ENCODE data around the gene DGKH. TPM values are rescaled to one million over a fixed set of nuclear protein-coding genes. Genes with fewer than 3 reads are reported as not detected.

DGKH gene
- total RNA-seq, 2 donors from 2014 or later = 7.4 to 21.1 TPM

DNA sequence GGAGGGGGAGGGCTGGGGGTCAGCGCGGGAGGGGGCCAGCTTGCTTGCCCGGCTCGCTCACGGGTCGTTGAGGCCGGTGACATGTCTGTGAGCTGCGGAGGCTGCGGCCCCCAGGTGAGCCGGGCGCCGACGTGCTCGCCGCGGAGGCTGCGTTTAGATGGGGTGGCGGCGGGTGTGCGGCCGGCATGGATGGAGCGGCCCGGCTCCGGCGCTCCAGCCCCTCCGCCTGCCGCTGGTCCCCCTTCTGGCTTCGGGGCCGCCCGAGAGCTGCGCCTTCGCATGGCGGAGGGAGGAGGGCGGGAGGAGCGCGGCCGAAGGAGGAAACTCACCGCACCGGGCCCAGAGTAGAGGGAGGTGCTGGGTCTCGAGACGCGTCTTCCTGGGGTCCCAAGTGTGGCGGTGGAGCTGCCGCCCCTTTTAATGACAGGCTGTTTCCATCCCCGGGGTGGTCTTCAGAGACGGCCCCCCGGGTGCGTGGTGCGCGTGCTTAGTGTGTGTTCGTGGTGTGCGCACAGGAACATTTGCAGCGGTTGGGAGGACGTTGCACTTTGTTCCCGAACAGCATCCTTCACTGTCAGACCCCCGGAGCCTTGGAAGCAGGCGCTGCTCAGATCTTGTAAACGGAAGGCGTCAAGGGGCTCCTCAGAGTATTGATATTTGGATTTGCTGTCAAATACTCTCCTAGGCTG, 223.8 kb downstream of the DGKH start, which contains the start of gene AKAP11:
AKAP11 (plus strand) TSS at position 38 of the 689 bp plus-strand sequence. CDS start 14,197 bp downstream, outside the sequence.
- H3K4me1 Mint-ChIP-seq (ENCODE audit: low read depth in 2 of 2) = peaks cover 34 to 37% of the 10 kb centered on the region in 2 donors
- peaks cover 0 to 5% of the 10 kb centered on the region in 2 donors for H3K27me3 Mint-ChIP-seq
- peak within 1 kb of the TSS; percentile 81 to 96 for H3K27ac Mint-ChIP-seq
- peak within 1 kb of the TSS; percentile 97 for H3K4me3 Mint-ChIP-seq
- DNase-seq (ENCODE audit: low spot score) (no peak), ATAC-seq (peak; percentile 64)
- peaks cover 5% of the 10 kb centered on the region for H3K9me3 Mint-ChIP-seq
- no peaks in the 10 kb centered on the region for H3K36me3 Mint-ChIP-seq

- Mint-ChIP-seq H3K36me3 (no peaks in the 10 kb centered on the region), H3K4me3 (peak overlapping the region; percentile 97), H3K27me3 (no peaks in the 10 kb centered on the region), H3K4me1 (ENCODE audit: low read depth in 2 of 2) (peaks cover 34 to 40% of the 10 kb centered on the region in 2 donors), H3K27ac (peak overlapping the region; percentile 81 to 96), H3K9me3 (peaks cover 5% of the 10 kb centered on the region)
- ATAC-seq (no peak), DNase-seq (ENCODE audit: low spot score) (no peak)
Observed at GRCh38 chr13:42272804-42273175, 224.3 kb downstream of the DGKH start.

DNA sequence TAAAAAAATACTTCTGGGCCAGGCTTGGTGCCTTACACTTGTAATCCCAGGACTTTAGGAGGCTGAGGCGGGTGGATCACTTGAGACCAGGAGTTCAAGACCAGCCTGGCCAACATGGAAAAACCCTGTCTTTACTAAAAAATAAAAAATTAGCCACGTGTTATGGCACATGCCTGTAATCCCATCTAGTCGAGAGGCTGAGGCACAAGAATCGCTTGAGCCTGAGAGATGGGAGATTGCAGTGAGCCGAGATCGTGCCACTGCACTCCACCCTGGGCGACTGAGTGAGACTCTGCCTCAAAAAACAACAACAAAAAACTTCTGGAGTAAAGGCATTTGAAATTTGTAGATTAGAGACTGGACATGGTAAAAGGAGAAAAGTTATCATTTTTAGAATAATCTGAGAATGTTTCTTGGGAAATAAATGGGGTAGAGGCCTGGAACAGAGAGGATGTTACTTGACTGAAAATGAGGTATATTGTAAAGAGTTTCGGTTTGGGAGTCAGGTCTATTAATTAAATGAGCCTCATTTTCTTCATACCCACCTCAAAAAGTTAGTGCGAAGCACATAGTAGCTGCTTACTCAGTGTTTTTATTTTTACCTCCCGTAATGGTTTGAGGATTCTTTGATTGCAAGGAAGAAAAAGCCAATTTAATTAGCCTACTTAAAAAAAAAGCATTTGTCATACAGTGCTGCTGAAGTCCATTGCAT, 226.1 kb downstream of the DGKH start:
- Mint-ChIP-seq H3K27me3 (no peaks in the 10 kb centered on the region), H3K4me3 (no peak overlapping the region), H3K36me3 (no peaks in the 10 kb centered on the region), H3K9me3 (peaks cover 5% of the 10 kb centered on the region), H3K4me1 (ENCODE audit: low read depth in 2 of 2) (peaks cover 34 to 42% of the 10 kb centered on the region in 2 donors), H3K27ac (peak overlapping the region in 1 of 2 donors; percentile 42)
- DNase-seq (ENCODE audit: low spot score) (no peak), ATAC-seq (no peak)

GRCh38 chr13:42275098-42275471, 226.6 kb downstream of the DGKH start:
- H3K27me3 Mint-ChIP-seq = no peaks in the 10 kb centered on the region
- H3K27ac Mint-ChIP-seq = no peak overlapping the region
- H3K4me1 Mint-ChIP-seq (ENCODE audit: low read depth in 2 of 2) = peaks cover 34 to 42% of the 10 kb centered on the region in 2 donors
- H3K36me3 Mint-ChIP-seq = no peaks in the 10 kb centered on the region
- DNase-seq (ENCODE audit: low spot score) (no peak), ATAC-seq (no peak)
- H3K9me3 Mint-ChIP-seq = peaks cover 5% of the 10 kb centered on the region
- no peak overlapping the region for H3K4me3 Mint-ChIP-seq

GRCh38 chr13:42275506-42275905, 227.1 kb downstream of the DGKH start:
- DNase-seq (ENCODE audit: low spot score) (no peak), ATAC-seq (no peak)
- H3K4me1 Mint-ChIP-seq (ENCODE audit: low read depth in 2 of 2) = peaks cover 31 to 38% of the 10 kb centered on the region in 2 donors
- H3K36me3 Mint-ChIP-seq = no peaks in the 10 kb centered on the region
- H3K27me3 Mint-ChIP-seq = no peaks in the 10 kb centered on the region
- H3K9me3 Mint-ChIP-seq = peaks cover under 1% of the 10 kb centered on the region
- no peak overlapping the region for H3K4me3 Mint-ChIP-seq
- no peak overlapping the region for H3K27ac Mint-ChIP-seq

- no peak for DNase-seq (ENCODE audit: low spot score)
- Mint-ChIP-seq H3K4me3 (no peak overlapping the region), H3K36me3 (no peaks in the 10 kb centered on the region), H3K4me1 (ENCODE audit: low read depth in 2 of 2) (peaks cover 20 to 28% of the 10 kb centered on the region in 2 donors), H3K27ac (no peak overlapping the region), H3K9me3 (no peaks in the 10 kb centered on the region), H3K27me3 (no peaks in the 10 kb centered on the region)
- no peak for ATAC-seq
Observed at GRCh38 chr13:42276683-42277082, 228.2 kb downstream of the DGKH start.

DNA sequence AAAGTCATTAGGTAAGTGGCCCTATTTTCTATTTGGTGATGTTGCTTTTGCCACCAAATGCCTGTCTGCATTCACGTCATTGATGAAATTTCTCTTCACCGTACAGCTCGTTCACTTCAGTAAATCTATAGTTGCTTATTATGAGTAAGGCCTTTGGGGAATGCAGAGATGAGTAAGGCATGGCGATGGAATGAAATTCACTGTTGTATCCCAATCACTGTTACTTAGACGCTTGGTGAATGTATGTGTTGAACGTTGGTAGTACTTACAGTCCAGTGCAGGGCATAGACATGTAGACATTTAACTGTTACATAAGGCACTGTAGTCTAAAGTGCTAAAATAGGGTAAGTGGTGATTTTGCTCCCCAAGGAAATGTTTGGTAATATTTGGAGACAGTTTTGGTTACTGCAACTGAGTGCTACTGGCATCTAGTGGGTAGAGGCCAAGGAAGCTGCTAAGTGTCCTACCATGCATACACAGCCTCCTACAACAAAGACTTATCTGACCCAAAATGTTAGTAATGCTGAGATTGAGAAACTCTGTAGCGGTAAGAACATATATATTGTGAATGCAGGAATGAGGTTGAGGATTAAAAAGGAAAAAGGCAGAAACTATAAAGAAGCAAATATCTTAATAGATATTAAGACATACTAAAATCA, 229.3 kb downstream of the DGKH start:
- no peaks in the 10 kb centered on the region for H3K27me3 Mint-ChIP-seq
- peaks cover 21 to 26% of the 10 kb centered on the region in 2 donors for H3K4me1 Mint-ChIP-seq (ENCODE audit: low read depth in 2 of 2)
- H3K27ac Mint-ChIP-seq = no peak overlapping the region
- ATAC-seq = no peak
- H3K36me3 Mint-ChIP-seq = no peaks in the 10 kb centered on the region
- H3K4me3 Mint-ChIP-seq = no peak overlapping the region
- H3K9me3 Mint-ChIP-seq = no peaks in the 10 kb centered on the region
- DNase-seq (ENCODE audit: low spot score) = no peak

GRCh38 chr13:42279080-42279479, 230.6 kb downstream of the DGKH start:
- H3K27ac Mint-ChIP-seq = no peak overlapping the region
- H3K9me3 Mint-ChIP-seq = no peaks in the 10 kb centered on the region
- no peak overlapping the region for H3K4me3 Mint-ChIP-seq
- H3K4me1 Mint-ChIP-seq (ENCODE audit: low read depth in 2 of 2) = peaks cover 14 to 17% of the 10 kb centered on the region in 2 donors
- DNase-seq (ENCODE audit: low spot score) = no peak
- ATAC-seq = no peak
- H3K36me3 Mint-ChIP-seq = no peaks in the 10 kb centered on the region
- no peaks in the 10 kb centered on the region for H3K27me3 Mint-ChIP-seq

- Mint-ChIP-seq H3K27me3 (no peaks in the 10 kb centered on the region), H3K9me3 (no peaks in the 10 kb centered on the region), H3K27ac (no peak overlapping the region), H3K36me3 (no peaks in the 10 kb centered on the region), H3K4me1 (ENCODE audit: low read depth in 2 of 2) (peaks cover 12 to 19% of the 10 kb centered on the region in 2 donors), H3K4me3 (no peak overlapping the region)
- ATAC-seq = no peak
- DNase-seq (ENCODE audit: low spot score) = no peak
Observed at GRCh38 chr13:42279986-42280385, 231.5 kb downstream of the DGKH start.

GRCh38 chr13:42280537-42280936, 232.1 kb downstream of the DGKH start:
- no peaks in the 10 kb centered on the region for H3K9me3 Mint-ChIP-seq
- no peak overlapping the region for H3K27ac Mint-ChIP-seq

GRCh38 chr13:42283574-42283973, 235.1 kb downstream of the DGKH start:
- Mint-ChIP-seq H3K4me3 (no peak overlapping the region), H3K9me3 (no peaks in the 10 kb centered on the region), H3K36me3 (peaks cover 10% of the 10 kb centered on the region), H3K4me1 (ENCODE audit: low read depth in 2 of 2) (peaks cover 4 to 11% of the 10 kb centered on the region in 2 donors), H3K27me3 (no peaks in the 10 kb centered on the region), H3K27ac (no peak overlapping the region)
- no peak for ATAC-seq
- no peak for DNase-seq (ENCODE audit: low spot score)

More at GRCh38 chr13:42280537-42280936, 232.1 kb downstream of the DGKH start:
- ATAC-seq (no peak), DNase-seq (ENCODE audit: low spot score) (no peak)
- Mint-ChIP-seq H3K36me3 (peaks cover 2% of the 10 kb centered on the region), H3K4me3 (no peak overlapping the region), H3K4me1 (ENCODE audit: low read depth in 2 of 2) (peaks cover 10 to 13% of the 10 kb centered on the region in 2 donors), H3K27me3 (no peaks in the 10 kb centered on the region)

DNA sequence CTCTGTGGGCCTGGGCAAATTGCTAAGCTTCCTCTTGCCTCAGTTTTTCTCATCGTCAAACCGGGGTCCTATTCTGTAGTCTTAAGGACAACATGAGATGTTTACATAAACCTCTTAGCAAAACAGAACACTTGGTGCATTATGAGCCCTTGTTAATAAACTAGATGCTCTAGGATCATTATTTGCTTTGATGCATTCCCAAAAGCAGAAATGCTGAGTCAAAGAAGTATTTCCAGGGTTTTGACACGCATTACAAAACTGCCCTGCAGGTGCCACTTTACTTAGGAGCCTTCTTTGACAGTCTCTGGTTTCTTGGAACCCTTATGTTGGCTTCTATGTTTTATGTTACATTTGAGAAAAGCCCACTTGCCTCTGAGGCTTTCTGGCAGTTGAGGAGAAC, 235.6 kb downstream of the DGKH start:
- no peak overlapping the region for H3K27ac Mint-ChIP-seq

More for the DNA sequence above, 235.6 kb downstream of the DGKH start:
- Mint-ChIP-seq H3K4me1 (ENCODE audit: low read depth in 2 of 2) (peaks cover 4 to 11% of the 10 kb centered on the region in 2 donors), H3K9me3 (no peaks in the 10 kb centered on the region), H3K27me3 (no peaks in the 10 kb centered on the region), H3K36me3 (peaks cover 15% of the 10 kb centered on the region), H3K4me3 (no peak overlapping the region)
- DNase-seq (ENCODE audit: low spot score) = no peak
- no peak for ATAC-seq
